AG04450 (cell line): ENCODE data around the gene NACC2. TPM values are rescaled to one million over a fixed set of nuclear protein-coding genes. Genes with fewer than 3 reads are reported as not detected.

Source experiments
- CTCF ChIA-PET: fragments of 300-600, 350-600 bp; formaldehyde crosslinking; extraction: SDS; loops from one replicate; lab custom pipeline; 2022; ENCODE audit warnings: antibody characterized with exemption, inconsistent platforms; lab: Charles Lee
- POLR2A ChIA-PET: fragments of 350-600 bp; formaldehyde crosslinking; extraction: SDS; loops from one replicate; lab custom pipeline; 2021; ENCODE audit warnings: antibody characterized with exemption, inconsistent platforms; lab: Yijun Ruan, JAX
- DNase-seq: peaks from one replicate; pipeline ENCODE4 v3.0.0-alpha.2; 2011; ENCODE audit warnings: low read depth, low spot score
- H3K27ac ChIP-seq: one replicate; pipeline ENCODE4 v1.5.1; 2012; ENCODE audit warnings: low read depth, low read length, control low read depth
- H3K27me3 ChIP-seq: one replicate; pipeline ENCODE4 v1.6.0; 2012; ENCODE audit warnings: low read length; ENCODE audit not compliant: control insufficient read depth, insufficient read depth
- H3K4me3 ChIP-seq: 2 replicates; pipeline ENCODE4 v1.5.1; 2011; ENCODE audit warnings: mild to moderate bottlenecking, low read depth, low read length, control low read depth
- H3K9me3 ChIP-seq: 2 replicates; pipeline ENCODE4 v1.5.1; 2012; ENCODE audit warnings: low read length; ENCODE audit not compliant: control insufficient read depth, insufficient read depth
- CTCF ChIP-seq: IDR thresholded peaks from 2 replicates; pipeline ENCODE4 v1.5.1; 2011; ENCODE audit warnings: low read depth, low read length, control low read depth, inconsistent platforms
- polyA plus RNA-seq: library from polyadenylated mRNA; depleted of rRNA; stranded (reverse); fragments of >200 nt; gene quantifications from 2 replicates; pipeline ENCODE4 v1.2.3, GENCODE V29; 2011

Gene NACC2
- polyA plus RNA-seq, 1 experiment = 11.7 TPM

- no peak for TF ChIP-seq CTCF
- no peak for DNase-seq
- H3K27me3 ChIP-seq = peaks cover 36% of the 10 kb centered on the region
- H3K9me3 ChIP-seq = no peaks in the 10 kb centered on the region
- H3K27ac ChIP-seq = no peak overlapping the region
- POLR2A ChIA-PET = no interaction called here
- H3K4me3 ChIP-seq = no peak overlapping the region
- CTCF ChIA-PET = interaction anchor here (0.9 kb wide), 1 partner anchor 53 kb away, joined by 3 read pairs; no protein-coding TSS in a partner anchor
These were observed 47.3 kb upstream of the NACC2 start for GRCh38 chr9:136142414-136142796.

- Histone ChIP-seq H3K27ac (no peak overlapping the region), H3K4me3 (no peak overlapping the region), H3K27me3 (peaks cover 37% of the 10 kb centered on the region), H3K9me3 (no peaks in the 10 kb centered on the region; the same call in 1 of the 2 replicates)
- DNase-seq = no peak
- CTCF ChIA-PET = interaction anchor here (0.6 to 0.9 kb wide), 2 partner anchors 52 to 259 kb away, joined by 3 read pairs; no protein-coding TSS in a partner anchor
- POLR2A ChIA-PET = no interaction called here
- TF ChIP-seq CTCF = no peak
These were observed 46.8 kb upstream of the NACC2 start for GRCh38 chr9:136141682-136142413.

GRCh38 chr9:136140966-136141365 is 45.9 kb upstream of the NACC2 start:
- no peaks in the 10 kb centered on the region; the same call in 1 of the 2 replicates for H3K9me3 ChIP-seq
- H3K27ac ChIP-seq = no peak overlapping the region
- no peak overlapping the region for H3K4me3 ChIP-seq
- POLR2A ChIA-PET = no interaction called here
- no peak for DNase-seq
- CTCF ChIA-PET = interaction anchor here (0.6 to 1.0 kb wide), 2 partner anchors 9 to 260 kb away, joined by 3 to 4 read pairs; no protein-coding TSS in a partner anchor
- no peak for TF ChIP-seq CTCF
- peaks cover 38% of the 10 kb centered on the region for H3K27me3 ChIP-seq

- ChIA-PET CTCF (interaction anchor here (0.7 kb wide), 1 partner anchor 144 kb away, joined by 3 read pairs; no protein-coding TSS in a partner anchor), POLR2A (interaction anchor here (1.1 kb wide), 1 partner anchor 87 kb away, joined by 3 read pairs; no protein-coding TSS in a partner anchor)
- Histone ChIP-seq H3K27ac (no peak overlapping the region), H3K4me3 (no peak overlapping the region), H3K9me3 (no peaks in the 10 kb centered on the region; the same call in 1 of the 2 replicates), H3K27me3 (peaks cover 38% of the 10 kb centered on the region)
- DNase-seq = no peak
- no peak for TF ChIP-seq CTCF
These were observed 45.0 kb upstream of the NACC2 start for GRCh38 chr9:136140046-136140445.

- CTCF ChIA-PET = interaction anchor here (1.3 kb wide), 1 partner anchor 32 kb away, joined by 3 read pairs; no protein-coding TSS in a partner anchor
- POLR2A ChIA-PET = no interaction called here
- peaks cover 42% of the 10 kb centered on the region for H3K27me3 ChIP-seq
- H3K4me3 ChIP-seq = no peak overlapping the region
- no peaks in the 10 kb centered on the region; the same call in 1 of the 2 replicates for H3K9me3 ChIP-seq
- H3K27ac ChIP-seq = no peak overlapping the region
- no peak for DNase-seq
- TF ChIP-seq CTCF = peak; percentile 23; the same call in 1 of the 2 replicates
These were observed 43.5 kb upstream of the NACC2 start for GRCh38 chr9:136138566-136138965.
